HG03159 (cell line): ENCODE results near the gene ZNF770.

ENCODE experiments used
- ATAC-seq: cut with Tn5 transposase; IDR thresholded peaks from one replicate; pipeline ENCODE4 v1.9.1; 2021; ENCODE audit warnings: mild to moderate bottlenecking, moderate library complexity; ENCODE audit not compliant: unreplicated experiment

Gene ZNF770, protein sequence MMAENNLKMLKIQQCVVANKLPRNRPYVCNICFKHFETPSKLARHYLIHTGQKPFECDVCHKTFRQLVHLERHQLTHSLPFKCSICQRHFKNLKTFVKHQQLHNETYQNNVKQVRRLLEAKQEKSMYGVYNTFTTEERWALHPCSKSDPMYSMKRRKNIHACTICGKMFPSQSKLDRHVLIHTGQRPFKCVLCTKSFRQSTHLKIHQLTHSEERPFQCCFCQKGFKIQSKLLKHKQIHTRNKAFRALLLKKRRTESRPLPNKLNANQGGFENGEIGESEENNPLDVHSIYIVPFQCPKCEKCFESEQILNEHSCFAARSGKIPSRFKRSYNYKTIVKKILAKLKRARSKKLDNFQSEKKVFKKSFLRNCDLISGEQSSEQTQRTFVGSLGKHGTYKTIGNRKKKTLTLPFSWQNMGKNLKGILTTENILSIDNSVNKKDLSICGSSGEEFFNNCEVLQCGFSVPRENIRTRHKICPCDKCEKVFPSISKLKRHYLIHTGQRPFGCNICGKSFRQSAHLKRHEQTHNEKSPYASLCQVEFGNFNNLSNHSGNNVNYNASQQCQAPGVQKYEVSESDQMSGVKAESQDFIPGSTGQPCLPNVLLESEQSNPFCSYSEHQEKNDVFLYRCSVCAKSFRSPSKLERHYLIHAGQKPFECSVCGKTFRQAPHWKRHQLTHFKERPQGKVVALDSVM

DNA sequence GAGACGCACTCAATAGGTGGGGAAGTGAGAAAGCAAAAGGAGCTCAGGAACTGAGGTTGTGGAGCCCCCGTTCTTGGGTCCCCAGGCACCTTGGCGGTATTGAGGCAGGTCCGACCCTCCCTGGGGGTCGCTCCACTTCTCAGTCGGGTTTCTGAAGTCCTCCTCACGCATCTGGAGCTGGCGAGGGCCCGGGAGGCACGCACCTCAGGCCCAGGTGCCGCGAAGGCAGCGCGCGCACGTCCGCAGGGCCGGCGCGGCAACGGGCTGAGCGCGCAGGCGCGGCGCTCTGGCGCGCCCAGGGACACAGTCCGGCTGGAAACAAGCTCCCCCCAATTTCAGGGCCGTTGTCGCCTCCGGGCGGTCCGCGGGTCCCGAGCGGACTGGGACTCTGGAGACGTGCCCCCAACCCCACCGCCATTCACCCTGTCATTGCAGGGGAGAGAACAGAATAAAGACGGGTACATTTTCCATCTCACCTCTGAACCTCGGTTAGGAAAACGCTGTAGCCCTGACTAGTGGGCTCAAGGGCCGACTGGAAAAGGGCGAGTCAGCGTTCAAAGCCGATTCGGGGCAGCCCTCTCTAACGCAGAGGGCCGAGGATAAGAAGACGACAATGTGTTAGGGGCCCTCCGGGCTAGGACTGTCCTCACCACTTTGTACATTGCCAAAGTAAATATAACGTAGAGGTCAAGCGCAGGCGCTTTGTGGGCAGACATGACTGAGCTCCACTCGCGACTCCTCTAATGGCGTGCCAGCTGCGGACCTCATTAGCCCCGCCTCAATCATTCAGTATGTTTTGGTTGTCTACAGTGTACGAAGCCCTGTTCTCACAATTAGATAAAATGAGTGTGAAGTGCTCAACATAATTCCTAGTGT lies at the start of gene ZNF770:
TSS of gene ZNF770 (minus strand) at position 261 of the 876 bp plus-strand sequence. CDS start 4,853 bp downstream, outside the sequence.
- ATAC-seq: peak; percentile 76

GRCh38 chr15:35028235-35028984 lies 40.3 kb upstream of the ZNF770 start:
- ATAC-seq: no peak

GRCh38 chr15:35023804-35024203 lies 35.7 kb upstream of the ZNF770 start:
- ATAC-seq: no peak

- no peak for ATAC-seq
Measured at GRCh38 chr15:35020974-35021373, 32.9 kb upstream of the ZNF770 start.

- no peak for ATAC-seq
Measured at GRCh38 chr15:35019404-35020327, 31.6 kb upstream of the ZNF770 start.

- ATAC-seq: no peak
Measured at GRCh38 chr15:35014241-35014640, 26.2 kb upstream of the ZNF770 start.

DNA sequence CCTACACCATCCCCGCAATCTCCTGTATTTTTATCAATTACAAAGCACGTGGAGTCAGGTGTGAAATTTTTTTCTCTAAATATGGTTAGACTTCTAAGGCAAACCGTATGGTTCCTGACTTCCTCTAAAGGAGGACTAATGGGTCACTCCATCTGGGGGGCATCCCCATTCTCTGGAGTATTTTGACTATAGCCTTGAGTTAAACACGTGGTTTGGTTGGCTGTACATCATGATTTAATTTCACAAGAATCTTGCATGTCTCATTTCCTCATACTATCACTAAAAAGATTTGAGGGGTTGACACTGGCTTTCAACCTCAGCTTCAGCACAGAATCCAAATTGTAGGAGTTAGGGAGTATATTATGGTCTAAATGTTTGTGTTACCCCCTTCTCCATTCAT lies 25.3 kb upstream of the ZNF770 start:
- ATAC-seq: no peak

DNA sequence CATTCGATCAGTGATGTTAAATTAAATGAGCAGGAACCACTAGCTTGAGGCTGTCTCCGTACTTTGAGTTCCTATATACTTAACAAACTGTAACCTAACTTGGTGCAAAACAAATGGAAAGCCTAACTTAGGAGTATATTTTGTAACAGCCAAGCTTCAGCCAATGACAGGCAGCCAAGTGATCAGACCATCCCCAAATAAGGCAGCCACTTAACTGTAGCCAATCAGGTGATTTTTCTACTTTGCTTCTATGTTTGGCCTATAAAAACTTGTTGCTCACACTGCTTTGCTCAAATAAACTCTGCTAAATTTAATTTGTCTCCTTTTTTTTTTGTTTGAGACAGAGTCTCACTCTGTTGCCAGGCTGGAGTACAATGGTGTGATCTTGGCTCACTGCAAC lies 19.3 kb upstream of the ZNF770 start:
- no peak for ATAC-seq

GRCh38 chr15:35005933-35006332 lies 17.8 kb upstream of the ZNF770 start:
- ATAC-seq: no peak

GRCh38 chr15:35003928-35004327 lies 15.8 kb upstream of the ZNF770 start:
- ATAC-seq: no peak

DNA sequence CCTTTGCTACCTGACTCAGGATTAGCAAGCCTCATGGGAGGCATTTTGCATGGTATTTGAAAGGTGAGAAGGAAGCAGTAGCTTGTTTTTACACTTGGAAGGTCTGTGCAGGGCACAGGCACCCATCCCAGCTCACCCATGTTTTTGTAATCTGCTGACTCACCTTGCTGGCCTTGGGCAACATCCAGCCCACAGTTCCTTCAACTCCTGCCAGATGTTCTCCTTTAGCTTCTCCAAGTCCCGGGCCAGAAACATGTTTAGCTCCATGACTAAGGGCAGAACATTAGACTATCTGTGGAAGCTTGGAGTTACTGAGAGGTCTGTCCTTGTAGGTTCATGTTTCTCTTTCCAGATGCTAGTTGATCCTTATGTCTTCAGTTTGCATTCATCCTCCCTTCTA lies 12.4 kb upstream of the ZNF770 start:
- no peak for ATAC-seq

- ATAC-seq: no peak
Measured at GRCh38 chr15:34999906-35000305, 11.8 kb upstream of the ZNF770 start.

GRCh38 chr15:34994925-34995324 lies 6.8 kb upstream of the ZNF770 start:
- no peak for ATAC-seq

- ATAC-seq: peak; percentile 95
Measured at GRCh38 chr15:34993877-34994276, 5.8 kb upstream of the ZNF770 start.

- ATAC-seq: no peak
Measured at GRCh38 chr15:34993412-34993811, 5.3 kb upstream of the ZNF770 start.

DNA sequence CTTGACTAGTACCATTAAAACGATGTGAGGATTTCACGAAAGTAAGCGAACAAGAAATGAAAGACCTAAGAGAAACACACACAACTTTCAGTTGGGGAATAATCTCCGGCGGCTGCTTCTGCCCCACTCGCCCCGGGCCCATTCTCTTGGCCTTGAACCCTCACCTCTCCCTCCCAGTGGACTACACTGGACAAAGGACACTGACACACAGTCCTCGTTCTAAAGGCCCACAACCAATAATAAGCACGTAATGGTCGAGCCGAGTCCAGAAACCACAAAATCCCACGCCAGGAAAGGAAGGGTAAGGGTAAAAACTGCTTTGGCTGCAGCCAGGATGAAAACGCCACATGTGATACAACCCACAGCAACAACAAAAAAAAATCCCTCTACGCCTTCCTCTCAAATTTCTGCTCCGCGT lies 469 bp downstream of the ZNF770 start:
- ATAC-seq: no peak

GRCh38 chr15:34986771-34987480 lies 1.2 kb downstream of the ZNF770 start:
- no peak for ATAC-seq

- no peak for ATAC-seq
Measured at GRCh38 chr15:34986326-34986725, 1.8 kb downstream of the ZNF770 start.
